ENCODE results near the gene TMCO4.
"Not testable (repeated sequence)": the region's sequence is repeated elsewhere in the genome, so short reads cannot be mapped to it uniquely, and the experiment has no call there.

TMCO4 gene

GRCh38 chr1:19637606-19638005, 162.1 kb downstream of the TMCO4 start:
- DNase-seq (ENCODE audit: low read depth) = no peak

- DNase-seq (ENCODE audit: low read depth) = not testable (repeated sequence)
These were observed 163.0 kb downstream of the TMCO4 start for GRCh38 chr1:19636749-19637148.

GRCh38 chr1:19636065-19636464, 163.7 kb downstream of the TMCO4 start:
- no peak for DNase-seq (ENCODE audit: low read depth)

GRCh38 chr1:19635646-19636045, 164.1 kb downstream of the TMCO4 start:
- no peak for DNase-seq (ENCODE audit: low read depth)

DNA sequence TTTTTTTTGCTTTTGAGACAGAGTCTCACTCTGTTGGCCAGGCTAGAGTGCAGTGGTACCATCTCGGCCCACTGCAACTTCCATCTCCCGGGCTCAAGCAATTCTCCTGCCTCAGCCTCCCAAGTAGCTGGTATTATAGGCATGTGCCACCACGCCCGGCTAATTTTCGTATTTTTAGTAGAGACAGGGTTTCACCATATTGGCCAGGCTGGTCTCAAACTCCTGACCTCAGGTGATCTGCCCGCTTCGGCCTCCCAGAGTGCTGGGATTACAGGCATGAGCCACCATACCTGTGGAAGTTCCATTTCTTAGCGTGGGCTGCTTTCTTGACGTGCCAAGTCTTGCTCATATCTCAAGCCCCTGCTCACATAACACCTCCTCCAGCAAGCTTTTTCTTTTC, 164.7 kb downstream of the TMCO4 start:
- not testable (repeated sequence) for DNase-seq (ENCODE audit: low read depth)

- no peak for DNase-seq (ENCODE audit: low read depth)
These were observed 166.6 kb downstream of the TMCO4 start for GRCh38 chr1:19633106-19633505.

Data from T-helper 22 cell (primary cell).